GM18951 (cell line): Measurements from ENCODE around the gene MFSD6.
"Not testable (repeated sequence)": the region's sequence is repeated elsewhere in the genome, so short reads cannot be mapped to it uniquely, and the experiment has no call there.

Experiments
- POLR2A ChIP-seq: IDR thresholded peaks from 4 replicates; pipeline ENCODE4 v1.6.1; 2011; ENCODE audit warnings: mild to moderate bottlenecking; ENCODE audit not compliant: insufficient read length, insufficient read depth; ENCODE audit errors: extremely low read depth
- in situ Hi-C: fragments of 300-500 bp; cut with MboI; formaldehyde crosslinking; loops from one replicate; pipeline ENCODE4 v1.12.0; 2022; ENCODE audit warnings: low sequenced_read_pairs, mixed read lengths, inconsistent platforms; ENCODE audit not compliant: unreplicated experiment

MFSD6 gene

GRCh38 chr2:190413421-190413820, 5.3 kb downstream of the MFSD6 start:
- TF ChIP-seq POLR2A = no peak
- in situ Hi-C loops = no loop called here

- no peak for TF ChIP-seq POLR2A
- in situ Hi-C loops = no loop called here
These were observed 7.1 kb downstream of the MFSD6 start for GRCh38 chr2:190415251-190415650.

- TF ChIP-seq POLR2A = no peak
- in situ Hi-C loops = no loop called here
These were observed 7.9 kb downstream of the MFSD6 start for GRCh38 chr2:190415794-190416775.

GRCh38 chr2:190417045-190417842, 9.1 kb downstream of the MFSD6 start:
- in situ Hi-C loops = no loop called here
- no peak for TF ChIP-seq POLR2A

GRCh38 chr2:190418727-190419126, 10.6 kb downstream of the MFSD6 start:
- in situ Hi-C loops = no loop called here
- no peak for TF ChIP-seq POLR2A

GRCh38 chr2:190420801-190421200, 12.6 kb downstream of the MFSD6 start:
- in situ Hi-C loops = no loop called here
- no peak for TF ChIP-seq POLR2A

DNA sequence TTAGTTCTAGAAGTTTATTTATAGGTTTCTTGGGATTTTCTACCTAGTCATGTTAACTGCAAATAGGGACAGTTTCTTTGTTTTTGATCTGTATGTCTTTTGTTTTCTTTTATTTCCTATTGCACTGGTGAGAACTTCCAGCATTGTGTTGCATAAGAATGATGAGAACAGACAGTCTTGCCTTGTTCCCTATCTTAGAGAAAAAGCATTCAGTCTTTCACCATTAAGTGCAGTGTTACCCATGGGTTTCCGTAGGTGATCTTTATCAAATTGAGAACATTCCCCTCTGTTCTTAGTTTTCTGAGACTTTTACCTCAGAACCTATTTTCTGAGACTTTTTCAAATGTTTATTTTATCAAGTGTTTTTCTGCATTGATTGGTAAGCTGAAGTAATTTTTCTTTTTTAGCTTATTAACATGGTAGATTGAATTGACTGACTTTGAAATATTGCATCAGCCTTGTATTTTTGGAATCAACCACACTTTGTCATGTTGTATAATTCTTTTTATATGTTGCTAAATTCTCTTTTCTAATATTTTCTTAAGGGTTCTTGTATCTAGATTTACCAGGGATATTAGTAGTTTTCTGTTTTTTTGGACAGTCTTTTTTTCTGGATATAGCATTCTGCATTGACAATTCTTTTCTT, 17.2 kb downstream of the MFSD6 start:
- no peak for TF ChIP-seq POLR2A
- in situ Hi-C loops = no loop called here

DNA sequence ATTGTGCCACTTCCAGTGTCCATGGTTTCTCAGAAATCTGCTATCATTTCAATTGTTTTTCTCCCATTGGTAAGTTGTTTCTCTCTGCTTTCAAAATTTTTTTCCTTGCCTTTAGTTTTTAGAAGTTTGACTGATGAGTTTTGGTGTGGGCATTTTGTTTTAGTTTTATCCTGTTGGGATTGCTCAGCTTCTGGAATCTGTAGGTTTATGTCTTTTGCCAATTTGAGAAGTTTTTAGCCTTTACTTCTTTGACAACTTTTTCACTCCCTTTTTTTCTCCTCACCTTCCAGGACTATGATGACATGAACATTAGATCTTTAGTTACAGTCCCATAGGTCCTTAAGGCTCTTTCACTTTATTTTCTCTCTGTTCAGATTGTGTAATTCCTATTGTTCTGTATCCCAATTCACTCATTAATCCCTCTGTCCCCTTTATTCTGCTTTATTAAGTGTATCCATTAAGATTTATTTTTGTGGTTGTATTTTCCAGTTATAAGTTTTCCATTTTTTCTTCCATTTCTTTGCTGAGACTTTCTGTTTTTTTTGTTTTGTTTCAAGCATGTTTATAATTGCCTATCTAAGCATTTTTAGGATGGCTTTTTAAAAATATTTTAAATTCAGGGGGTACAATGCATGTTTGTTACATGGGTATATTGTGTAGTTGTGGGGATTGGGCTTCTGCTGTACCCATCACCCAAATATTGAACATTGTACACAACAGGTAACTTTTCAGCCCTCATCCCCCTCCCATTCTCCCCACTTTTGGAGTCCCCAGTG, 17.9 kb downstream of the MFSD6 start:
- TF ChIP-seq POLR2A = no peak
- in situ Hi-C loops = no loop called here

GRCh38 chr2:190430866-190431265, 22.7 kb downstream of the MFSD6 start:
- in situ Hi-C loops = not testable (repeated sequence)

DNA sequence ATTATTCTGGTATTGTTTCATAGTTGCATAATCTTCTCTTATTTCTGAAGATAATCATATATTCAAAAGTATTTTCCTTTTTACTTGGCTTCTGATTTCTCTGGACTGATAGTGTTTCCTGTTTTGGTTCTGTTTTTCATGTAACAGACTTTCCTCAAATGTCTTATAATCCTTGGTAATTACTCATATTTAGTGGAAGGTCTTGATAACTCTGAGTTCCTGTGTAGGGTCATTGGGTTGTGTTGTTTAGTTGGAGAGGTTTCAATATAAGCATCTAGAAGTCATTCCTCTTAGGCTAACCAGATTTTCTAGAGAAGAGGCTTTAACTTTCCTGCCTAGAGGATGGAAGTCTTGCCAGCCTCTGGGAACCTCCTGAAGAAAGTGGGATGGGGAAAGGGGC, 23.8 kb downstream of the MFSD6 start:
- in situ Hi-C loops = no loop called here
- TF ChIP-seq POLR2A = no peak

DNA sequence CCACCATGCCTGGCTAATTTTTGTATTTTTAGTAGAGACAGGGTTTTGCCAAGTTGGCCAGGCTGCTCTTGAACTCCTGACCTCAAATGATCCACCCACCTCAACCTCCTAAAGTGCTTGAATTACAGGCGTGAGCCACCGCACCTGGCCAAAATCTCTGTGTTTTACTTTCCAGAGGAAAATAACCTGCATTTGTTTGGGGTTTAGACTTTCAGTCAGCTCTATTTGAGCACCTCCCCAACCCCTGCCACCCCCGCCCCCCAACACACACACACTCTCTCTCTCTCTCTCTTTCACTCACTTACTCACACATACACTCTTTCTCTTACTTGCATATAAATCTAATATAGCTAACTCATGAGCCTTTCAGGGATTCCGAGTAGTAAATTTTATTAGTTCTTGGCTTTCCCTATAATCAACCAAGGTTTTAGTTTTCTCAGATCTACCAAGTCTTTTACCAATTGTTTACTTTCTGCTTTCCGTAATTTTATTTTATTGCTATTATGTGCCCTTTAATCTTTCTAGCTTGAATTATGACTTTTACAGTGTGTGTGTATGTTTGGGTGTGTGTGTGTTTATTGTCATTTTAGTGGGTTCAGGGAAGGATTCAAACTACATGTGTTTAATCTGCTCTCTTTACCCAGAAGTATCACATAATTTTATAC, 24.5 kb downstream of the MFSD6 start:
- in situ Hi-C loops = no loop called here
- TF ChIP-seq POLR2A = no peak

- in situ Hi-C loops = no loop called here
These were observed 27.0 kb downstream of the MFSD6 start for GRCh38 chr2:190435031-190435670.

More at GRCh38 chr2:190435031-190435670, 27.0 kb downstream of the MFSD6 start:
- no peak for TF ChIP-seq POLR2A
